ENCODE data around the gene FOSL1. TPM values are rescaled to one million over a fixed set of nuclear protein-coding genes. Genes with fewer than 3 reads are reported as not detected.

Gene FOSL1
- total RNA-seq, 1 experiment from 2014 or later = 33.7 TPM

DNA sequence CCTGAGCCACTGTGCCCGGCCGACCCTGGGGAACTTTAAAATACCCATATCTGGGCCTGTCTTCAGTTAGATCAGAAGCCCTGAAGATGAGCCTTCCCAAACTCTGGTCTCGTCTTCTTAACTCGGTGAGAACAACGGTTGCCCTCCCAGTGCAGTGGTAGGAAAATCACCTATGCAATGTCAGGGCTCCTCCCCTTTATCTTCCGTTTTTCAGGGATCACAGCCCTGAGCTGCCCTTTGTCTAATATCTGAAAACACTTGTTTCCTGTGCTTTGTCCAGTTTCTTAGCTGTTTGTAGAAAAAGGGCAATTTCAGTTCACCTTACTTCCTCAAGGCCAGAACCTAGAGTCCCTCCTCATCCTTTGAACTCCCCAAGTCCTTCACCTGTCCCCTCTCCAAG is 28.5 kb upstream of the FOSL1 start:
- Histone ChIP-seq H4K8ac (replicated peaks; ENCODE audit: insufficient read length, low read depth, low read length) (no peak overlapping the region), H3K27ac (ENCODE audit: insufficient read length, low read depth, low read length) (no peak overlapping the region)
- no peak overlapping the region for H3K4me3 Mint-ChIP-seq

More for the DNA sequence above, 28.5 kb upstream of the FOSL1 start:
- Histone ChIP-seq H4K5ac (ENCODE audit: insufficient read length, low read depth, low read length) (no peak overlapping the region), H3K4me2 (ENCODE audit: insufficient read depth, insufficient read length, low read length) (no peak overlapping the region), H3K4ac (ENCODE audit: low read depth, low read length) (no peak overlapping the region), H3K79me1 (ENCODE audit: insufficient read depth, low read depth, low read length, poor library complexity, severe bottlenecking) (no peaks in the 10 kb centered on the region), H3K23me2 (ENCODE audit: insufficient read length, low read depth, low read length, poor library complexity, severe bottlenecking) (no peaks in the 10 kb centered on the region), H3K4me1 (ENCODE audit: insufficient read depth, low read length) (no peaks in the 10 kb centered on the region), H2BK120ac (ENCODE audit: low read depth, low read length, poor library complexity, severe bottlenecking) (no peak overlapping the region), H2AK5ac (ENCODE audit: insufficient read length, low read length) (no peak overlapping the region), H3K27me3 (ENCODE audit: insufficient read depth, low read length) (no peaks in the 10 kb centered on the region), H3K9ac (ENCODE audit: extremely low read depth, insufficient read length, low read length) (no peak overlapping the region), H3K9me3 (ENCODE audit: control insufficient read depth, low read depth, low read length) (no peaks in the 10 kb centered on the region), H3K23ac (ENCODE audit: insufficient read length, low read depth, low read length) (no peak overlapping the region), H3T11ph (ENCODE audit: low read length) (no peak overlapping the region), H2BK15ac (ENCODE audit: low read depth, low read length) (no peak overlapping the region), H2BK12ac (ENCODE audit: insufficient read length, low read depth, low read length) (no peak overlapping the region), H3K56ac (ENCODE audit: insufficient read length, low read depth, low read length) (no peak overlapping the region), H2AFZ (ENCODE audit: low read length) (no peak overlapping the region), H3K14ac (ENCODE audit: insufficient read depth, low read length) (no peak overlapping the region), H3K18ac (ENCODE audit: insufficient read length, low read depth, low read length) (no peak overlapping the region), H2BK5ac (ENCODE audit: insufficient read length, low read length) (no peak overlapping the region), H3K79me2 (ENCODE audit: insufficient read depth, low read length) (no peaks in the 10 kb centered on the region), H4K91ac (ENCODE audit: insufficient read length, low read depth, low read length) (no peak overlapping the region), H2BK20ac (ENCODE audit: low read depth, low read length, poor library complexity, severe bottlenecking) (no peak overlapping the region), H4K20me1 (ENCODE audit: control insufficient read depth, insufficient read depth, insufficient read length) (no peaks in the 10 kb centered on the region)
- Mint-ChIP-seq H3K4me1 (peaks cover 10 to 36% of the 10 kb centered on the region in 2 experiments), H3K36me3 (ENCODE audit: insufficient read depth in 1 of 3, low read depth in 3 of 3) (no peaks in the 10 kb centered on the region), H3K9me3 (no peaks in the 10 kb centered on the region), H3K27me3 (ENCODE audit: low read depth) (no peaks in the 10 kb centered on the region), H3K27ac (peak overlapping the region in 1 of 3 experiments; percentile 74; a peak in 3 of 7 replicates)
- TF ChIP-seq, protein P1, sequence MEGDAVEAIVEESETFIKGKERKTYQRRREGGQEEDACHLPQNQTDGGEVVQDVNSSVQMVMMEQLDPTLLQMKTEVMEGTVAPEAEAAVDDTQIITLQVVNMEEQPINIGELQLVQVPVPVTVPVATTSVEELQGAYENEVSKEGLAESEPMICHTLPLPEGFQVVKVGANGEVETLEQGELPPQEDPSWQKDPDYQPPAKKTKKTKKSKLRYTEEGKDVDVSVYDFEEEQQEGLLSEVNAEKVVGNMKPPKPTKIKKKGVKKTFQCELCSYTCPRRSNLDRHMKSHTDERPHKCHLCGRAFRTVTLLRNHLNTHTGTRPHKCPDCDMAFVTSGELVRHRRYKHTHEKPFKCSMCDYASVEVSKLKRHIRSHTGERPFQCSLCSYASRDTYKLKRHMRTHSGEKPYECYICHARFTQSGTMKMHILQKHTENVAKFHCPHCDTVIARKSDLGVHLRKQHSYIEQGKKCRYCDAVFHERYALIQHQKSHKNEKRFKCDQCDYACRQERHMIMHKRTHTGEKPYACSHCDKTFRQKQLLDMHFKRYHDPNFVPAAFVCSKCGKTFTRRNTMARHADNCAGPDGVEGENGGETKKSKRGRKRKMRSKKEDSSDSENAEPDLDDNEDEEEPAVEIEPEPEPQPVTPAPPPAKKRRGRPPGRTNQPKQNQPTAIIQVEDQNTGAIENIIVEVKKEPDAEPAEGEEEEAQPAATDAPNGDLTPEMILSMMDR (conservative IDR thresholded peaks at IDR 0.05) = no peak
- DNase-seq = no peak
- no CpG with 5 or more reads among the region's 6 CpGs for WGBS (ENCODE audit: extremely low coverage, insufficient read length, low lambda C conversion rate)

Measured in H9 (cell line).